Activated naive CD4-positive, alpha-beta T cell treated with anti-CD3 and anti-CD28 coated beads, Interleukin-2, amount 50 U/mL, for 16 hours (primary cell): Measurements from ENCODE around the gene TMEM247.
"Not testable (repeated sequence)": the region's sequence is repeated elsewhere in the genome, so short reads cannot be mapped to it uniquely, and the experiment has no call there.

Experiments
- DNase-seq: peaks from one replicate; pipeline ENCODE4 v3.0.0-alpha.2; 2020

TMEM247 gene

GRCh38 chr2:46518861-46519260 is 39.5 kb downstream of the TMEM247 start:
- no peak for DNase-seq

GRCh38 chr2:46519265-46519664 is 39.9 kb downstream of the TMEM247 start:
- no peak for DNase-seq

- DNase-seq, result no peak
Measured at GRCh38 chr2:46520130-46520711, 40.9 kb downstream of the TMEM247 start.

- DNase-seq, result no peak
Measured at GRCh38 chr2:46521215-46521683, 41.9 kb downstream of the TMEM247 start.

- DNase-seq, result not testable (repeated sequence)
Measured at GRCh38 chr2:46522385-46522784, 43.0 kb downstream of the TMEM247 start.

- no peak for DNase-seq
Measured at GRCh38 chr2:46525522-46526155, 46.3 kb downstream of the TMEM247 start.

- no peak for DNase-seq
Measured at GRCh38 chr2:46528880-46529279, 49.5 kb downstream of the TMEM247 start.

GRCh38 chr2:46530639-46531038 is 51.3 kb downstream of the TMEM247 start:
- DNase-seq, result no peak

GRCh38 chr2:46531863-46532262 is 52.5 kb downstream of the TMEM247 start:
- no peak for DNase-seq
